ENCODE measurements around the gene FN1.
"Not testable (repeated sequence)": the region's sequence is repeated elsewhere in the genome, so short reads cannot be mapped to it uniquely, and the experiment has no call there.

GRCh38 chr2:215311259-215311624, 124.6 kb downstream of the FN1 start:
- TF ChIP-seq, protein P1, sequence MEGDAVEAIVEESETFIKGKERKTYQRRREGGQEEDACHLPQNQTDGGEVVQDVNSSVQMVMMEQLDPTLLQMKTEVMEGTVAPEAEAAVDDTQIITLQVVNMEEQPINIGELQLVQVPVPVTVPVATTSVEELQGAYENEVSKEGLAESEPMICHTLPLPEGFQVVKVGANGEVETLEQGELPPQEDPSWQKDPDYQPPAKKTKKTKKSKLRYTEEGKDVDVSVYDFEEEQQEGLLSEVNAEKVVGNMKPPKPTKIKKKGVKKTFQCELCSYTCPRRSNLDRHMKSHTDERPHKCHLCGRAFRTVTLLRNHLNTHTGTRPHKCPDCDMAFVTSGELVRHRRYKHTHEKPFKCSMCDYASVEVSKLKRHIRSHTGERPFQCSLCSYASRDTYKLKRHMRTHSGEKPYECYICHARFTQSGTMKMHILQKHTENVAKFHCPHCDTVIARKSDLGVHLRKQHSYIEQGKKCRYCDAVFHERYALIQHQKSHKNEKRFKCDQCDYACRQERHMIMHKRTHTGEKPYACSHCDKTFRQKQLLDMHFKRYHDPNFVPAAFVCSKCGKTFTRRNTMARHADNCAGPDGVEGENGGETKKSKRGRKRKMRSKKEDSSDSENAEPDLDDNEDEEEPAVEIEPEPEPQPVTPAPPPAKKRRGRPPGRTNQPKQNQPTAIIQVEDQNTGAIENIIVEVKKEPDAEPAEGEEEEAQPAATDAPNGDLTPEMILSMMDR (IDR thresholded peaks at IDR 0.05; ENCODE audit: extremely low read depth in 1 of 2, insufficient read depth in 1 of 2, low read depth in 1 of 2, low read length in 2 of 2): not testable (repeated sequence)
- TF ChIP-seq POLR2AphosphoS5 (IDR thresholded peaks at IDR 0.05; ENCODE audit: insufficient read depth, low read depth, low read length); POLR2A (IDR thresholded peaks at IDR 0.05; ENCODE audit: low read depth, low read length); EZH2 (IDR thresholded peaks at IDR 0.05; ENCODE audit: borderline replicate concordance, low read depth, low read length, severe bottlenecking); GATA2 (IDR thresholded peaks at IDR 0.05; ENCODE audit: insufficient read depth, insufficient read length, low read depth, low read length): not testable (repeated sequence)

All from endothelial cell of umbilical vein (primary cell).